GM21447 (cell line): Measurements from ENCODE around the gene SMIM41.

ENCODE experiments used
- ATAC-seq: cut with Tn5 transposase; IDR thresholded peaks from one replicate; pipeline ENCODE4 v1.9.1; 2021; ENCODE audit not compliant: unreplicated experiment

SMIM41 gene

GRCh38 chr12:52079576-52080402 lies at the start of gene SMIM41:
Gene SMIM41 (plus strand): TSS chr12:52079704. CDS start chr12:52079780, 76 bp downstream.
- ATAC-seq: no peak

- no peak for ATAC-seq
Measured at GRCh38 chr12:52032446-52032803, 47.1 kb upstream of the SMIM41 start.

GRCh38 chr12:52032804-52033445 lies 46.6 kb upstream of the SMIM41 start:
- ATAC-seq: peak; percentile 87

- ATAC-seq: no peak
Measured at GRCh38 chr12:52033446-52034140, 45.9 kb upstream of the SMIM41 start.

GRCh38 chr12:52035190-52035589 lies 44.3 kb upstream of the SMIM41 start:
- no peak for ATAC-seq

GRCh38 chr12:52035926-52036325 lies 43.6 kb upstream of the SMIM41 start:
- ATAC-seq: no peak

GRCh38 chr12:52036587-52037171 lies 42.8 kb upstream of the SMIM41 start:
- peak; percentile 43 for ATAC-seq

- no peak for ATAC-seq
Measured at GRCh38 chr12:52037248-52037861, 42.1 kb upstream of the SMIM41 start.

GRCh38 chr12:52038447-52038846 lies 41.1 kb upstream of the SMIM41 start:
- no peak for ATAC-seq

- ATAC-seq: no peak
Measured at GRCh38 chr12:52041035-52041434, 38.5 kb upstream of the SMIM41 start.

GRCh38 chr12:52041695-52042123 lies 37.8 kb upstream of the SMIM41 start:
- no peak for ATAC-seq

- no peak for ATAC-seq
Measured at GRCh38 chr12:52042706-52043385, 36.7 kb upstream of the SMIM41 start.

- ATAC-seq: no peak
Measured at GRCh38 chr12:52043386-52044212, 35.9 kb upstream of the SMIM41 start.

GRCh38 chr12:52044292-52044983 lies 35.1 kb upstream of the SMIM41 start:
- no peak for ATAC-seq

- no peak for ATAC-seq
Measured at GRCh38 chr12:52045794-52046199, 33.7 kb upstream of the SMIM41 start.

GRCh38 chr12:52046859-52047258 lies 32.6 kb upstream of the SMIM41 start:
- ATAC-seq: no peak

GRCh38 chr12:52049286-52049685 lies 30.2 kb upstream of the SMIM41 start:
- no peak for ATAC-seq

GRCh38 chr12:52049688-52050087 lies 29.8 kb upstream of the SMIM41 start:
- no peak for ATAC-seq
